Coronary artery (tissue), 2 donors: ENCODE data around the gene RNF121.

Source experiments
- DNase-seq: peaks from one replicate; pipeline ENCODE4 v3.0.0-alpha.2; 2017; ENCODE audit warnings: low spot score
- H3K27ac ChIP-seq, 2 donors: fragments of 200-600 bp; sonication (generic); one replicate each; pipeline ENCODE4 v1.5.1; 2016 to 2019
- H3K4me3 ChIP-seq: fragments of 200-600 bp; sonication (generic); 2 replicates; pipeline ENCODE4 v1.5.1; 2016; ENCODE audit warnings: mild to moderate bottlenecking, moderate library complexity
- TF ChIP-seq, protein P1 (sequence below): fragments of 200-600 bp; sonication (generic); IDR thresholded peaks from one replicate; pipeline ENCODE4 v1.5.1; 2019; ENCODE audit warnings: antibody characterized with exemption

The RNF121 gene

GRCh38 chr11:72045849-72046248, 117.0 kb downstream of the RNF121 start:
- Histone ChIP-seq H3K27ac (no peak overlapping the region), H3K4me3 (no peak overlapping the region)
- TF ChIP-seq, protein P1, sequence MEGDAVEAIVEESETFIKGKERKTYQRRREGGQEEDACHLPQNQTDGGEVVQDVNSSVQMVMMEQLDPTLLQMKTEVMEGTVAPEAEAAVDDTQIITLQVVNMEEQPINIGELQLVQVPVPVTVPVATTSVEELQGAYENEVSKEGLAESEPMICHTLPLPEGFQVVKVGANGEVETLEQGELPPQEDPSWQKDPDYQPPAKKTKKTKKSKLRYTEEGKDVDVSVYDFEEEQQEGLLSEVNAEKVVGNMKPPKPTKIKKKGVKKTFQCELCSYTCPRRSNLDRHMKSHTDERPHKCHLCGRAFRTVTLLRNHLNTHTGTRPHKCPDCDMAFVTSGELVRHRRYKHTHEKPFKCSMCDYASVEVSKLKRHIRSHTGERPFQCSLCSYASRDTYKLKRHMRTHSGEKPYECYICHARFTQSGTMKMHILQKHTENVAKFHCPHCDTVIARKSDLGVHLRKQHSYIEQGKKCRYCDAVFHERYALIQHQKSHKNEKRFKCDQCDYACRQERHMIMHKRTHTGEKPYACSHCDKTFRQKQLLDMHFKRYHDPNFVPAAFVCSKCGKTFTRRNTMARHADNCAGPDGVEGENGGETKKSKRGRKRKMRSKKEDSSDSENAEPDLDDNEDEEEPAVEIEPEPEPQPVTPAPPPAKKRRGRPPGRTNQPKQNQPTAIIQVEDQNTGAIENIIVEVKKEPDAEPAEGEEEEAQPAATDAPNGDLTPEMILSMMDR, result no peak
- DNase-seq, result no peak
